ENCODE measurements around the gene LHFPL2. TPM values are rescaled to one million over a fixed set of nuclear protein-coding genes. Genes with fewer than 3 reads are reported as not detected.

The LHFPL2 gene
- total and polyA plus RNA-seq, 9 of the 15 experiments (the other 6 are each of a cell fraction or from before 2014, with no cell fraction given) = 1.0 to 6.6 (median 4.6) TPM

GRCh38 chr5:78587081-78587774, 61.3 kb downstream of the LHFPL2 start:
- WGBS (ENCODE audit: insufficient coverage, low coverage, missing lambda C conversion rate) = 6% methylated on average over 4 of the region's 4 CpGs
- TF ChIP-seq PCBP1 (IDR thresholded peaks at IDR 0.05; ENCODE audit: low read depth, low read length, poor library complexity, severe bottlenecking) (no peak), ZNF316 (IDR thresholded peaks at IDR 0.05) (0 out of 2 replicates have a peak, but pooled peaks have one; percentile 4), ZBTB40 (IDR thresholded peaks at IDR 0.05) (peak; percentile 30; the same call in 1 of the 2 replicates), ZBTB40 (CRISPR knock-in tag; IDR thresholded peaks at IDR 0.05) (no peak), IRF1 (CRISPR knock-in tag; IDR thresholded peaks at IDR 0.05; ENCODE audit: borderline replicate concordance) (no peak), CTCFL (IDR thresholded peaks at IDR 0.05; ENCODE audit: borderline replicate concordance, insufficient read depth, low read depth, low read length, poor library complexity, severe bottlenecking) (no peak), MEF2D (tag; conservative IDR thresholded peaks at IDR 0.05; ENCODE audit: low read depth) (peak; percentile 59; the same call in 1 of the 2 replicates), MAFG (tag; conservative IDR thresholded peaks at IDR 0.05) (peak; percentile 38; the same call in 1 of the 2 replicates), YBX1 (IDR thresholded peaks at IDR 0.05) (no peak)

More at GRCh38 chr5:78587081-78587774, 61.3 kb downstream of the LHFPL2 start:
- in situ Hi-C loops (cut with MboI) (no loop called here), intact Hi-C loops (cut with micrococcal nuclease) (no loop called here)
- Histone ChIP-seq H3K4me2 (ENCODE audit: insufficient read depth, low read length) (no peak overlapping the region; the same call in 1 of the 2 replicates), H4K20me1 (replicated peaks; ENCODE audit: control insufficient read depth, insufficient read depth, low read length) (peaks cover 7% of the 10 kb centered on the region; the same call in 1 of the 2 replicates), H3K4me3 (no peak overlapping the region), H3K27ac (ENCODE audit: extremely low read depth, low read depth, low read length) (no peak overlapping the region), H3K9me3 (replicated peaks; ENCODE audit: control insufficient read depth, insufficient read depth, low read depth, low read length) (no peaks in the 10 kb centered on the region; the same call in 1 of the 2 replicates), H3K36me3 (ENCODE audit: control insufficient read depth, insufficient read depth, low read length) (no peaks in the 10 kb centered on the region), H3K27me3 (ENCODE audit: control insufficient read depth in 2 of 2, insufficient read depth in 2 of 2, low read length in 2 of 2) (no peaks in the 10 kb centered on the region), H3K4me1 (replicated peaks in 1 of 2; ENCODE audit: control insufficient read depth in 2 of 2, insufficient read depth in 2 of 2, low read length in 2 of 2) (peaks cover 3 to 26% of the 10 kb centered on the region in 2 experiments; a peak in 4 of 5 replicates), H2AFZ (ENCODE audit: low read depth, low read length) (no peak overlapping the region), H3K9ac (ENCODE audit: insufficient read depth in 1 of 2, low read depth in 2 of 2, low read length in 2 of 2) (no peak overlapping the region), H3K9me1 (ENCODE audit: control insufficient read depth, insufficient read depth, low read length) (no peaks in the 10 kb centered on the region), H3K79me2 (ENCODE audit: control insufficient read depth, insufficient read depth, low read length) (no peaks in the 10 kb centered on the region)
- FAIRE-seq (no peak), ATAC-seq (no peak), DNase-seq (ENCODE audit: extremely low read depth in 1 of 4, low spot score in 3 of 4) (no peak)
- CTCF ChIA-PET (ENCODE audit: low intra/inter-chr PET ratio) = no interaction called here
- POLR2A ChIA-PET = interaction anchor here (0.5 to 1.7 kb wide), 7 partner anchors 9 to 310 kb away, joined by 3 to 4 read pairs (median 4); no protein-coding TSS in a partner anchor
- BruUV-seq (replicated peaks) = no TSS peak

Measured in K562 (cell line).